GM18519 (cell line): ENCODE results near the gene LINGO3.

ENCODE experiments used
- ATAC-seq: cut with Tn5 transposase; IDR thresholded peaks from one replicate; pipeline ENCODE4 v1.9.1; 2021; ENCODE audit warnings: mild to moderate bottlenecking, moderate library complexity; ENCODE audit not compliant: unreplicated experiment, low FRiP score

LINGO3 gene

GRCh38 chr19:2340496-2341243, 32.7 kb upstream of the LINGO3 start:
- no peak for ATAC-seq

DNA sequence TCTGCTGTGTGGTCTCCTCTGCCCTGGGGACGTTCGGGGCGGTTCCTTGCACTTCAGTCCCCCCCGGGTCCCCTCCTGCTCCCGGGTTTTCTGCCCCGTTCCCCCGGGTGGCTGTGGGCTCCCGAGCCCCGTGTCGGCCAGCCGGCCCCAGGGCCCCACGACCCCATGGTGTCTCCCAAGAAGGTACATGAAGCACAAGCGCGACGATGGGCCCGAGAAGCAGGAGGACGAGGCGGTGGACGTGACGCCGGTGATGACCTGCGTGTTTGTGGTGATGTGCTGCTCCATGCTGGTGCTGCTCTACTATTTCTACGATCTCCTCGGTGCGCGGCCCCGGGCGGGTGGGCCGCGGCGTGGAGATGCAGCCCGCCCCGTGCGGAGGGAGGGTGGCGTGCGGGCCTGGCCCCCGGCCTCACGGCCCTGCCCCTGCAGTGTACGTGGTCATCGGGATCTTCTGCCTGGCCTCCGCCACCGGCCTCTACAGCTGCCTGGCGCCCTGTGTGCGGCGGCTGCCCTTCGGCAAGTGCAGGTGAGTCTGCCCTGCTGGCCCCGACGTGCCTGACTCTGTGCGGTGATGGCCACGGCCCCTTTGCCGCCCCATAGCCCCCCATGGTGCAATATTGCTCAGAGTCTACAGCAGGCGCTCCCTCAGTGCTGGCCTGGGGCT, 31.8 kb upstream of the LINGO3 start:
- no peak for ATAC-seq

DNA sequence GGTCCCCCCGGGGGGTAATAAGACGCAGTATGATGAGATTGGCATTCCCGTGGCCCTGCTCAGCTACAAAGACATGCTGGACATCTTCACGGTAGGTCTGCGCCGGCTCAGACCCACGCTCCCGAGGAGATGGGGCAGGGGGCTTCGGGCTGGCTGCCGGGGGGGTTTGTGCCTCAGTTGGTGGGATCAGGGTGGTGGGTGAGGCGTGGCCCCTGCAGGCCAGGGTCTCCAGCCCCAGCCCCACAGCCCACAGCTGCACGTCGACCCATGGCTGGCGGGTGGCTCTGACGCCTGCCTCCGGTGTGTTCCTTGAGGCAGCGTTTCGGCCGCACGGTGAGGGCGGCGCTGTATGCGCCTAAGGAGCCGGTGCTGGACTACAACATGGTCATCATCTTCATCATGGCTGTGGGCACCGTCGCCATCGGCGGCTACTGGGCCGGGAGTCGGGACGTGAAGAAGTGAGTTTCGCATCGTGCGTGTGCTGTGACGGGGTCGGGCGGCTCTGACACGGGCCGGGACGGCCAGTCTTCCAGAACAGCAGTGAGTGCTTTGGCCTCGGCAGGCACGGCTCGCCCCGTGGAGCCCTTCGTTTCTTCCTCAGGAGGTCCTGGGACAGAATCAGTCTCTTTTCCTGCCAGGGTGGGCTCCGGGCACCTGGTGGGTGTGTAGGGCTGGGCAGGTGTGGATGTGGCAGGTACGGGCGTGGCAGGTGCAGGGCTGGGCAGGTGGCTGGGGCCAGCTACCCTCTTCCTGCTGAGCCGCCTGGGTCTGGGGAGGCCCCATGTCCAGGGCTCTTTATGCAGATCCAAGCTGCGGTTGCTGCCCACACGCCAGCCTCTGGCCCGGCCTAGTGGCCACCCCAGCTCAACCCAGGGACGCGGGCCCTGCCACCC, 31.0 kb upstream of the LINGO3 start:
- ATAC-seq: no peak

- ATAC-seq: no peak
These were observed 30.2 kb upstream of the LINGO3 start for GRCh38 chr19:2338055-2338615.

- no peak for ATAC-seq
These were observed 29.4 kb upstream of the LINGO3 start for GRCh38 chr19:2337329-2337707.

GRCh38 chr19:2336528-2337328, 28.8 kb upstream of the LINGO3 start:
- no peak for ATAC-seq

DNA sequence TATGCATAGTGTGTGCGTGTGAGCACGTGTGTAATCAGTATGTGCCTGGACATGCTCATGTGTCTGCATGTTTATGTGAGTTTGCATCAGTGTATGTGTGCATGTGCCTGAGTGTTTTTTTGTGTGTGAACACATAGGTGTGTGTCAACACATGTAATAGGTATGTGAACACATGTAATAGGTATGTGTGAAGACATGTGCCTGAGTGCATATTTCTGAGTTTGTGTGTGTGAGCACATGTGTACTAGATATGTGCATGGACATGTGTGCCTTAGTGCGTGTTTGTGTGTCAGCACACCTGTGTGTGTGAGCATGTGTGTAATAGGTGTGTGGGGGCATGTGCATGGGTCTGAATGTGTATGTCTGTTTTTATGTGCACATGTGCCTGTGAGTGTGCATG, 27.9 kb upstream of the LINGO3 start:
- no peak for ATAC-seq

DNA sequence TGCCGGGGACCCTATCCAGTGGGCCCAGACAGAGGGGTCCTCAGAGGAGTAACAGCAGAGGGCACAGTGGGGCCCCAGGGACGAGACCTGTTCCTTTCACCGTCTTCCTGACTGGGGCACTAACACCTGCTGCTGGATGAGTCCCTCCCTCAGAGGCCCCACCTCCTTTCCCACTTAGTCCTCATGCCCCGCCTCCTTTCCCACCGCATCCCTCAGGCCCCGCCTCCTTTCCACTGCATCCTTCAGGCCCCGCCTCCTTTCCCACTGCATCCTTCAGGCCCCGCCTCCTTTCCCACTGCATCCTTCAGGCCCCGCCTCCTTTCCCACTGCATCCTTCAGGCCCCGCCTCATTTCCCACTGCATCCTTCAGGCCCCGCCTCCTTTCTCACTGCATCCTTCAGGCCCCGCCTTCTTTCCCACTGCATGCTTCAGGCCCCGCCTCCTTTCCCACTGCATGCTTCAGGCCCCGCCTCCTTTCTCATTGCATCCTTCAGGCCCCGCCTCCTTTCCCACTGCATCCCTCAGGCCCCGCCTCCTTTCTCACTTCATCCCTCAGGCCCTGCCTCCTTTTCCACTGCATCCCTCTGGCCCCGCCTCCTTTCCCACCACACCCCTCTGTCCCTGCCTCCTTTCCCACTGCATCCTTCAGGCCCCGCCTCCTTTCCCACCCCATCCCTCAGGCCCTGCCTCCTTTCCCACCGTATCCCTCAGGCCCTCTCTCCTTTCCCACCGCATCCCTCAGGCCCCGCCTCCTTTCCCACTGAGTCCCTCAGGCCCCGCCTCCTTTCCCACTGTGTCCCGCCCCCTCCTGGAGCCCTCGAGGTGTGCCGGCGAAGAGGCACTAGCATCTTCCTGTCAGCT, 27.3 kb upstream of the LINGO3 start:
- no peak for ATAC-seq

GRCh38 chr19:2334426-2334825, 26.5 kb upstream of the LINGO3 start:
- ATAC-seq: no peak

DNA sequence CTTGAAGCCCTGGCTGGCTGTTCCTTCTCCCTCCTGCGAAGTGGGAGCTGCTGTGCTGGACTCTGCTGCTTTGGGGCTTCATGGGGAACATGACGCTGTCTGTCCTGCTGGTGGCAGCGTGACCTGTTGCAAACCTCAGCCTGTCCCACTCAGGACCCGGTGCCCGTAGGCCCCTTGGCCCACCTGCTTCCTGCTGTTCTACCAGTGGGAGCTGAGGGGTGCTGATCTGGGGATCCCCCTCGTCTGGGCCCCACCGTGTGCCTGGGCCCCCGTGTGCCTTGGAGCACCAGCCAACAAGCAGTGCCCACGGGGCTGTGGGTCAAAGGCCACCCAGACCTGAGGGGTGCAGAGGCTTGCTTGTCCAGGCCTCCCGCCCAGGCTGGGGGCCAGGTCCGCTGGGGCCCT, 25.9 kb upstream of the LINGO3 start:
- ATAC-seq: no peak

GRCh38 chr19:2333027-2333806, 25.3 kb upstream of the LINGO3 start:
- no peak for ATAC-seq

DNA sequence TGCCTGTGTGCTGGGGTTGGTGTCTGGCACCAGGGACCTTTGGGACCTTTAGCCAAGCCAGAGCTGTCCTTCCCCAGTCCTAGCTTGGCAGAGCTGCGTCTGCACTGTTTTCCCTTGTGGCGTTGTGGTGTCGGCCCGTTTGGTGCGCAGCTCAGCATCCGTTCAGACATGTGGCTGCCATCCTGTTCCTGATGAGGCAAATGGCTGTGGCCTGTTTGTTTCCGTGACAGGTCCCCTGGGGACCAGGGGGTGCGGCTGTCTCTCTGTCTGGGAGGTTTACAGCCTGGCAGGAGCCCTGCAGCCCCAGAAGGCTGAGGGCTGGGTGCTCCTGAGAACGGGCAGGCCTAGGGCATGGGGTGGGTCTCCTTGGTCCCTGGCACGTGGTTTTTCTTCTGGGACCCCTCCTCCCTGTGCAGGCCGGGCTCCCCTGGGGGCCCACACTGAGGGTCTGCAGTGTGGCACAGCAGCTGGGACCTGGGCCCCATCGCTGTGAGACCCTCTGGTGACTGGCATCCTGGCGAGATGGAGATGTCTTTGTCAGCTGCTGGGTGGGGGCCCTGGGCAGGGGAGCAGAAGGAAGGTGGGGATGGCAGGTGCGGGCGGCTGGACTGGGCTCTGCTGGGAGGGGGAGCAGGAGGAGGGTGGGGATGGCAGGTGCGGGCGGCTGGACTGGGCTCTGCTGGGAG, 24.5 kb upstream of the LINGO3 start:
- no peak for ATAC-seq

GRCh38 chr19:2331601-2332246, 23.8 kb upstream of the LINGO3 start:
- no peak for ATAC-seq

- ATAC-seq: no peak
These were observed 22.8 kb upstream of the LINGO3 start for GRCh38 chr19:2330632-2331284.

- no peak for ATAC-seq
These were observed 22.3 kb upstream of the LINGO3 start for GRCh38 chr19:2330255-2330631.

GRCh38 chr19:2329501-2329916, 21.6 kb upstream of the LINGO3 start:
- ATAC-seq: no peak

DNA sequence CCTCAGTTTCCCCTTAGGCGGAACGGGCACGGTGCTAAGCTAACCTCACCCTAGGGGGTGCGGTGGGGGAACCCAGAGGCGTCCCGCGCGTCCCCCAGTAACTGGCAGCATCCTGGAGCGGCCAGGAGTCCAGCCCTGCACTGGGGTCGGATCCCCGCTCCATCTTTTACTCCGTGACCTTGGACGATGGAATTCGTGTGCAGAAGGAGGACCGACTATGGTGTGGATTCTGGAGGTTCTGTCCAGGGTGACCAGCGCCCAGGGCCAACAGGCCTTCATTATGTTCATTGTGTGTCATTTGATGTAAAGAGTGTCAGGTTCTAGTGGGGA, 21.2 kb upstream of the LINGO3 start:
- no peak for ATAC-seq
